Erythroblast (primary cell): ENCODE data around the gene ESRRB.

Source experiments
- GATA1 ChIP-seq: IDR thresholded peaks from 2 replicates; pipeline ENCODE4 v1.6.1; 2011; ENCODE audit warnings: low read depth, mild to moderate bottlenecking, control low read depth, low read length, moderate library complexity
- POLR2A ChIP-seq: IDR thresholded peaks from 2 replicates; pipeline ENCODE4 v1.6.1; 2011; ENCODE audit warnings: mild to moderate bottlenecking, low read length

DNA sequence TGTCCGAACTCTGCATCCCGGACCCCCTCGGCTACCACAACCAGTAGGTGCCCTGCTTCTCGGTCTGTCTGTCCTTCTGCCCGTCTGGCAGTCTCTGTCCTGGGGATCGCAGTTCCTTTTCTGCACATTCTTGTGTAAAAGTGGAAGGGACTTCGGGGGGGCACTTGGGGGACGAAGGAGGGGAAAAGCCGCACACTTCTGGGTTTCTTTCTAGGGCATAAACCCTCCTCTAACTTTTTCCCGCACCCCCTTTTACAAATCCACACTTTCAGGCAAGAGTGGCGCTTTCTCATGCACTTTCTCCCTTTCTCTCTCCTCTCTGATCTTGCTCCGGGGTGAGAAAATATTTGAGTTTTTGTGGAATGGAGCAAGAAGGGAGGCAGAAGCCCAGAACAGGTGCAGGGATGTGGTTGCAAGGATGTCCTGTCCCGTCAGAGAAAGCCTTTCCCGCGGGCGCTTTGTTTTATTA, 506 bp downstream of the ESRRB start:
- TF ChIP-seq POLR2A (no peak), GATA1 (no peak)
